Measurements from ENCODE around the gene RFK.
A peak's percentile ranks its signal among the peaks of the same experiment; 100 is the strongest.
"Not testable (repeated sequence)": the region's sequence is repeated elsewhere in the genome, so short reads cannot be mapped to it uniquely, and the experiment has no call there.

Gene RFK

DNA sequence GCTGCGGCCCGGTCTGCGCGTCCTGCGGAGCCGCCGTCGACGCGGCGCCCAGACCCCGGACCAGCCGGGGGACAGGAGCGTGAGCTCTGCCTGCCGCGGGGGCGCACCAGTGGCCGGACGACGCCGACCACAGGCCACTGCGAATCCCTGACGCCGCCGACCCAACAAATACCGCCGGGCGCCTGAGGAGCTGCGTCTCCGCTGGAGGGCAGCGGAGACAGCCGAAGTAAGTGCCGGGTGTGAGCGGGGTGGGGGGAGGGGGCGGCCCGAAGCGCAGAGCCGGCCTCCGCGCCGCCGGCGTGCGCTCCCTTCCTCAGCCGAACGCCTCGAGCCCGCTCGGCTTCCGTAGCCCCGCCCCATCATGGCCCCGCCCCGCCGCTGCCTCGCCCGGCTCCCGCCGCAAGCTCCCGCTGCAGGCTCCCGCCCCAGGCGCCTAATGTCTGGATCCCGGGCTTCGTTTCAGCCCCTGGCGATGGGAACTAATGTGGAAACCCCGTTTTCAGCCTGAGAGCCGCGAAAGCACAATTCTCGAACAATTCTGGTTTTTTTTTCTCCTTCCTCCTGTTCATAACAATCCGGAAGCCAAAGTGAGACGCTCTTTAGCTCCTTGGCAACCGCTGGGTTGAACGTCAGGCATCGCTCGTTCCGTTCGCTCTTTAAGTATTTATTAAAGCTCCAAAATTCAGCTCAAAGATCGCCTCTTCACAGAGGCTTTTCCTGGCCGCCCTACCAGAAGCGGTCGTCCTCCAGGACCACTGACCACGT lies at the start of gene RFK:
Gene RFK (minus strand): TSS at position 232 of the 765 bp plus-strand sequence. CDS start 255 bp downstream, outside the sequence.
- DNase-seq: peak; percentile 80

DNA sequence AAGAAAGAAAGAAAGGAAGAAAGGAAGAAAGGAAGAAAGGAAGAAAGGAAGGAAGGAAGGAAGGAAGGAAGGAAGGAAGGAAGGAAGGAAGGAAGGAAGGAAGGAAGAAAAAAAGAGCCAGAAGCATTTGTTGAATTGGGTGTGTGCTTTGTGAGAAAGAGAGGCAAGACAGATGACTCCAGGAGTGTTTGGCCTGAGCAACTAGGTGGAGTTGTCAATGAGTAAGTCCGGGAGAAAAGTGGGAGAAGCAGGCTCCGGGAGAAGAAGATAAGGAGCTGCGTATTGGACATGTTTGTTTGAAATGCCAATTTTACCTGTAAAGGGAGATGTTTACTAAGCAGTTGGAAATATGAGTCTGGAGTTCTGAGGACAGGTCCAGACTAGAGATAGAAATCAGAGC lies 49.7 kb upstream of the RFK start:
- no peak for DNase-seq

DNA sequence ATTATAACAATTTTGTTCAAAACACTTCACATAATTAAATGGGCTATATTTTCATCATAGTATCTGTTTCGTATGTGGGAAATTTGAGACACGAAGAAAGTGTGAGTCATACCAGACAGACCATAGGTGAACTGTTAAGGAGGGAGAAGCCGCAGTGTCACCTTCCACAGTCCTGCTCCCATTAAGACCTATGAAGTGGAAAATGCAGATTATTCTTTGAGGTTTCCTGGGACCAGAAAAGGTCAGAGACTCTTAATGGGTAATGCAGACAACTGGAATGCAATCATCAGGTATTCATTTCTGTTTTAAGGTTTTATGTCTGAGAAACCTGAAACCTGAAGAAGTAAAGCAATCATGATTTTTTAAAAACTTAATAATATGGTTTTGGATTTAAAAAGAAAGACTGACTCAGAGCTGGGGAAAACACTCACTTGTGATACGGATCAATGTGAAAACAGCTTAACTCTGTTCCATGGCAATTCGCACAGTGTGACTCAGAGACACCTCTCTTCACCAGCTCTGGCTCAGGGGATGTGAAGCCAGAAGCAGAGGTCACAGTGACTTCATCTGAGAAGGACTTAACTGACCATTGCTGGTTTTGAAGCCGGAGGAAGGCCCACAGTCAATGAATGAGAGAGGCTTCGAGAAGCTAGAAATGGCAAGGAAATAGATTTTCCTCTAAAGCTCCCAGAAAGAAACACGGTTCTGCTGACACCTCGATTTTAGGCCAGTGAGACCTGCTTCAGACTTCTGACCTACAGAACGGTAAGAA lies 47.5 kb upstream of the RFK start:
- DNase-seq: peak; percentile 24

DNA sequence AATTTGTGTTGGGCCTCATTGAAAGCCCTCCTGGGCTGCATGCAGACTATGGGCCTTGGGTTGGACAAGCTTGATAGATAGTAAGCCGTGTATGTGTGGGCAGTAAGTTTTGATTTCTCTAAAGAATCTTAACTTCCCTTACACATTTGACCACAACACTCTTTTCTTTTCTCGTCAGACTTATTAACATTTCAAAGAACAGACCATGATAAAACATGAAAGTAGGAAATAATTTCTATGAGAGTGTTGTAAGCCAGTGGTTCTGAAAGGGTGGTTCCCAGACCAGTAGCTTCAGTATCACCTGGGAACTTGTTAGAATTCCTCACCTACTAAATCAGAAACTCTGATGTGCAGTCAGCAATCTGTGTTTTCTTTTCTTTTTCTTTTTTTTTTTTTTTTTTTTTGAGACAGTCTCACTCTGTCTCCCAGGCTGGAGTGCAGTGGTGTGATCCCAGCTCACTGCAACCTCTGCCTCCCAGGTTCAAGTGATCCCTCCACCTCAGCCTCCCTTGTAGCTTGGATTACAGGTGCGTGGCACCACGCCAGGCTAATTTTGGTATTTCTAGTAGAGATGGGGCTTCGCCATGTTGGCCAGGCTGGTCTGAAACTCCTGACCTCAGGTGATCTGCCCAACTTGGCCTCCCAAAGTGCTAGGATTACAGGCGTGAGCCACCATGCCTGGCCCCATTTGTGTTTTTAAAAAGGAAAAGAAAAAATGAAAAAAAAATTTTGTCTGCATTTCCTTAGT lies 44.8 kb upstream of the RFK start:
- DNase-seq: no peak

DNA sequence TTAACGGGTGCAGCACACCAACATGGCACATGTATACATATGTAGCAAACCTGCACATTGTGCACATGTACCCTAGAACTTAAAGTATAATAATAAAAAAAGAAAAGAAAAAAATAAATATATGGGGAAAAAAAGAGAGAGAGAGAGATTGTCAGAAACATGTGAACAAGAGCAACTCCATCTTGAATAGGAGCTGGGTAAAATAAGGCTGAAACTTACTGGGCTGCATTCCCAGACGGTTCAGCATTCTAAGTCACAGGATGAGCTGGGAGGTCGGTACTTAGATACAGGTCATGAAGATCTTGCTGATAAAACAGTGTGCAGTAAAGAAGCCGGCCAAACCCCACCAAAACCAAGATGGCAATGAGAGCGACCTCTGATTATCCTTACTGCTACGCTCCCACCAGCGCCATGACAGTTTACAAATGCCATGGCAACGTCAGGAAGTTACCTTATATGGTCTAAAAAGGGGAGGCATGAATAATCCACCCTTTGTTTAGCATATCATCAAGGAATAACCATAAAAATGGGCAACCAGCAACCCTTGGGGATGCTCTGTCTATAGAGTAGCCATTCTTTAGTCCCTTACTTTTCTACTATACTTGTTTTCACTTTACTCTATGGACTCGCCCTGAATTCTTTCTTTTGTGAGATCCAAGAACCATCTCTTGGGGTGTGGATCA lies 42.9 kb upstream of the RFK start:
- not testable (repeated sequence) for DNase-seq

DNA sequence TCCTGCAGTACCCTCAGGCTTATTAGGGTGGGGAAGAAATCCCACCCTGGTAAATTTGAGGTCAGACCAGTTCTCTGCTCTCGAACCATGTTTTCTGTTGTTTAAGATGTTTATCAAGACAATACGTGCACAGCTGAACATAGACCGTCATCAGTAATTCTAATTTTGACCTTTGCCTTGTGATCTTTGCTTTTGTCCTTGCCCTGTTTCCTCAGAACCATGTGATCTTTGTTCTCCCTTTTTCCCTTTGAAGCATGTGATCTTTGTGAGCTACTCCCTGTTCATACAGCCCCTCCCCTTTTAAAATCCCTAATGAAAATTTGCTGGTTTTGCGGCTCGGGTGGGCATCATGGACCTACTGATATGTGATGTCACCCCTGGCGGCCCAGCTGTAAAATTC lies 40.7 kb upstream of the RFK start:
- DNase-seq: not testable (repeated sequence)

DNA sequence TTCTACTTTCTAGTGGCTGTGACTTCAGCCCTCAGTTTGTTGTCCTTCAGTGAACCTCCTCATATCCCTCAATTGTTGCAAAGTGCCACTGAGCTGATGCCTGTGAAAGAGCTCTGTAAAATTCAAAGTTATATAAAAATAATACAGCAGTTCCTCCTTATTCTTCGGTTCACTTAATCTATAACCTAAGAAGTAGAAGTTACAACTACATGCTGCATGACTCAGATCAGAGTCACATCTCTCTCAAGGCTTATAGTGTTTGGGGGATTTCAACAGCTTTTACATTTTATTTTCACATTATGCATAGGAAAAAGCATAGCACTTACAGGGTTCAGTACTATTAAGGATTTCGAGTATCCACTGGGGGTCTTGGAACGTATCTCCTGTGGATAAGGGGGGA lies 39.6 kb upstream of the RFK start:
- no peak for DNase-seq

DNA sequence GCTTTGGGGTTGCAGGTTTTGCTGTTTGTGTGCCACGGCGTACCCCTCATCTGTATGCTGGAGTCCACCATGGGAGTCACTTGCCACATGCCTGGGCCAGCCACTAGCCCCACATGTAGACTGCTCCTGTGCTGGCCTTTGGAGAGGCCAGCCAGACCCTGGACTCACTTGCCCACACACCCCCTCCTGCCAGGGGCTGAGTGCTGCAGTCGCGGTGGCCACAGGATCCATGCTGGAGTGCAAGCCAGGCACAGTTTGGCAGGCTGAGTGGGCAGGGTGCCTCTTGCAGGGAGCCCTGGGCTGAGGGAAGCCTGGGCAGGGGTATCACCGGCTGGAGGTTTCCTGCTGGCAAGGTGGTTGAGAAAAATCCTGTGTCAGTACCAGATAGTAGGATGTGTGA lies 39.2 kb upstream of the RFK start:
- DNase-seq: no peak

DNA sequence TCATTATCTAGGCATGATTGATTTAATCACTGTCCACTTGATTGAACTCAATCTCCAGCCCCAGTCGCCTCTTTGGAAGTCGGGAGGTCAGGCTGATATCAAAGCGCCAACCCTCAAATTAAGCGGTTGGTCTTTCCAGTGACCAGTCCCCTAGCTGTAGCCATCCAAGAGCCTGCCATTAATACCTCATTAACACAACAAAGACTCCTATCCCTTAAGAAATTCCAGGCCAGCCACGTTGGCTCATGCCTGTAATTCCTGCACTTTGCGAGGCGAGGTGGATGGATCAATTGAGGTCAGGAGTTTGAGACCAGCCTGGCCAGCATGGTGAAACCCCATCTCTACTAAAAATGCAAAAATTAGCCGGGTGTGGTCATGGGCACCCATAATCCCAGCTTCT lies 37.4 kb upstream of the RFK start:
- DNase-seq: no peak

DNA sequence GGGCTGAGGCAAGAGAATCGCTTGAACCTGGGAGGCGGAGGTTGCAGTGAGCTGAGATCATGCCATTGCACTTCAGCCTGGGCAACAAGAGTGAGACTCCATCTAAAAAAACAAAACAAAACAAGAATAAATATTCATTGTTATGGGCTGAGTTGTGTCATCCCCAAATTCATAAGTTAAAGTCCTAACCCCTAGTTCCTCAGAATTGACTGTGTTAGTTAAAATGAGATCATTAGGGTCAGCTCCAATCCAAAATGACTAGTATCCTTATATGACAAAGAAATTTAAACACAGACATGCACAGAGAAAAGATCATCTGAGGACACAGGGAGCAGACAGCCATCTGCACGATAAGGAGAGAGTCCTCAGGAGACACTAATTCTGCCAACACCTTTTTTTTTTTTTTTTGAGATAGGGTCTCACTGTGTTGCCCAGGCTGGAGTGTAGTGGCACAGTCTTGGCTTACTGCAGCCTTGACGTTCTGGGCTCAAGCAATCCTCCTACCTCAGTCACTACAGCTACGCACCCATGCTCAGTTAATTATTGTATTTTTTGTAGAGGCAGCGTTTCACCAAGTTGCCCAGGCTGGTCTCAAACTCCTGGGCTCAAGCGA lies 32.7 kb upstream of the RFK start:
- DNase-seq: no peak

DNA sequence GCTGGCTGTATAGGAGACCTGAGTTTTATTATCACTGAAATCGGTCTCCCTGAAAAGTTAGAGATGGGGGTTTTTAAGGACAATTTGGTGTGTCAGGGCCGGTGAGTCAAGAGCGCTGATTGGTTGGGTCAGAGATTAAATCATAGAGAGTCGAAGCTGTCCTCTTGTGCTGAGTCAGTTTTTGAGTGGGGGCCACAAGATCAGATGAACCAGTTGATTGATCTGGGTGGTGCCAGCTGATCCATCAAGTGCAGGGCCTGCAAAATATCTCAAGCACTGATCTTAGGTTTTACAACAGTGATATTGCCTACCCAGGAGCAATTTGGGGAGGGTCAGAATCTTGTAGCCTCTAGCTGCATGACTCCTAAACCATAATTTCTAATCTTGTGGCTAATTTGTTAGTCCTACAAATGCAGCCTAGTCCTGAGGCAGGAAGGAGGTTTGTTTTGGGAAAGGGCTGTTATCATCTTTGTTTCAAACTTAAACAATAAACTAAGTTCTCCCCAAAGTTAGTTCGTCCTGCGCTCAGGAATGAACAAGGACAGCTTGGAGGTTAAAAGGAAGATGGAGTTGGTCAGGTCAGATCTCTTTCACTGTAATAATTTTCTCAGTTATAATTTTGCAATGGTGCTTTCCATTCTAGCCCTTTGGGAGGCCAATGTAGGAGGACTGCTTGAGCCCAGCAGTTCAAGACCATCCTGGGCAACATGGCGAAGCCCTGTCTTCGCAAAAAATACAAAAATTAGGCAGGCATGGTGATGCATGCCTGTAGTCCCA lies 31.6 kb upstream of the RFK start:
- DNase-seq: no peak

DNA sequence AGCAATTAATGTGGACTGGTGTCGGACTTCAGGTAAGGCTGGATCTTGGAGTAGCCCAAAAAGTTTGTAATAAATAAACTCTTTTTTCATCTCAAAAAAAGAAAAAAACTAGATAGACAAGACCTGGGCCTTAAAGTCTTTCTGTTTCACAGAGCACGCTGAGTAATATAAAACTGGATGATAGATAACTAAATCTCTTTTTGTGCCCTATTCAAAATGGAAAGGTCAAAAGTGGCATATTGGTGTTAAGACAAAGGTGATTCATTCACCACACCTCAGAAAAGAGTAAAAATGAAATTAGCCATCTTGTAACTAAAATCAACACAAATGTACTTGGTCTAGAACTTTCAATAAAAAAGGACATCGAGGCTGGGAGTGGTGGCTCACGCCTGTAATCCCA lies 30.3 kb upstream of the RFK start:
- no peak for DNase-seq

DNA sequence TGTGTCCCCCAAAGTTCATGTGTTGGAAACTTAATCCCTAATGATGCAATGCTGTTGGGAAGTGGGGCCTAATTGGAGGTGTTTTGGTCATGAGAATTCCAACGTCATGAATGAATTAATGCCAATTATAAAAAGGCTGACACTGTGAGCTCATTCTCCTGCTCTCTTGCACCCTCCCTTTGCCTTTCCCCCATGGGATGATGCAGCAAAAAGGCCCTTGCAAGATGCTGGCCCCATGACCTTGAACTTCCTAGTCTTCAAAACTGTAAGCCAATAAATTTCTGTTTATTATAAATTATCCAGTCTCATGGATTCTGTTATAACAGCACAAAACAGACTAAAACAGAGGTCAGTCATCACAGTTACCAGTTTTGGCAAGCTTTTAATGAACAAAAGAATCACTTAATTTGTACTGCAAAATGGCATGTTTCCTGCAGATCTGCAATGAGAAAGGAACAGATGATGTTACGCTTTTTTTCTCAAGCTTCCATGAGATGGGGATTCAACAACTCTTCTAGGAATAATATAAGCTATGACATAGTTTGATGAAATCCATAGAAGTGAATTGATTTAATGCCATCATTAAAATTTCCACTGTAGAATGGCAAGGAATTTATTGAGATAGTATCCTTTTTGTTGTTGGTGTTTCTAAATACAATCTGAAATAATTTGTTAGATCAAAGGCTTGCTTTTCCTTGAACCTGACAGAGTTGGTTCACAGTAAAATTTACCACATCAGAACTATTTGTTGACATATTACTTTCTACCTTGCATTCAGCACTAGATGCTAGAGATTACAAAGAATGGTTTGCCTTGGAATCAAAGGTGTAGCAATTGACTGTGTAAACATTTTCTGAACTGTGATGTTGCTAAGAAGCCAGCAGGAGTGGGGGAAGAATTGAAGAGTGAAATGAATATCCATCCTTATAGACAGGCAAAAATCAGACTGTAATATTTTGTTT lies 29.3 kb upstream of the RFK start:
- DNase-seq: no peak

DNA sequence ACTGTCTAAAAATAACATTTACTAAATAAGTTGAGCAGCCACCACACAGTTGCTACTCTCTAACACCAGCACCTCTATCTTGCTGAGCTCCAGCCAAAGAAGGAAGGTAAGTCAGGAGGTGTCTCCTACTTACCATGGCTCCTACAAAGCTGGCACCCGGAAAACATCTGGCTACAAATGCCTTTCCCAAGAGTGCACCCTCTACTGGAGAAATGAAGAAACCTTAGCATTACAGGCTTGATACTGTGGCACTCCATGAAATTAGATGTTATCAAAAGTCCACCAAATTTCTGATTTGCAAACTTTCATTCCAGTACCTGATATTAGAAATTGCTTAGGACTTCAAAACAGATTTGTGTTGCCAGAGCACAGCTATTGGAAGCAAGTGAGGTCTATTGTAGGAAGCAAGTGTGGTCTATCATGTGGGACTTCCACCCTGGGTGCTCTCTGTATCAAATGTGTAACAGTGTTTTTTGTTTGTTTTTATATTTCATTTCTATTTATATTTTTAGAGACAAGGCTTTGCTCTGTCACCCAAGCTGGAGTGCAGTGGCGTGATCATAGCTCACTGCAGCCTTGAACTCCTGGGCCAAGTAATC lies 25.7 kb upstream of the RFK start:
- no peak for DNase-seq

DNA sequence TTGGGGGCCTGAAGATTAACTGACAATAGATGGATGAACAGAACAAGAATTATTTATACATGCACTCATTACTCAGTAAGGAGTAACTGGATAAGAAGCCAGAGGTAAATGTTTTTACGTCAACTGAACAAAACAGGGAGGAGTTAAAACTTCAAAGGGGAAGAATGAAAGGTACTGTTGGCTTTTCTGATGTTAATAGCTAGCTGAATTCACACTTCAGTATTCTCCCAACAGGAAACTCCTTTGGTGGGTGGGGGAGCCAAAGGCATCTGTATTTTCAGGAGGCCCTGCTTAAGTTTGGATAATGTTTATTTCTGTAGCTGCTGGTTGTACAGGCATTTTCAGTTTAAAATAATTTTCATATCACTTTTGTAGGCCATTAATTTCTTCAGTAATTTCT lies 23.2 kb upstream of the RFK start:
- no peak for DNase-seq

DNA sequence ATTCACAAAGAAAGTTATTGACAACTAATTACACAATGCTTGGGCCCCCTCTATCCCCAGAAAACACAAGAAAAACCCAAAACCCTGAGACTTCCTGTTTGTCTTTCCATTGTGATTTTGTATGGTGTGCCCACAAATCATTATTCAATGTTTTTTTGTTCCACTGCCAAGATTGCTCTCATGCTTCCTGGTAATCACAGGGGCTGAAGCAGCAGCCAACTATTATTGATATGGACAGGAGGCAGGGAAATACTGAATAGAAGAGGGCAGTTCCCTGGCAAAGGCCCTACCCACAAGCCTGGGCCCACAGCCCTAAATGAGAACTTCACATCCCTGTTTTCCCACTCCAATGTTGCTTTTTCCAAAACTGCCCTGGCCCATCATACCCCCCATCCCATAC lies 21.5 kb upstream of the RFK start:
- no peak for DNase-seq

DNA sequence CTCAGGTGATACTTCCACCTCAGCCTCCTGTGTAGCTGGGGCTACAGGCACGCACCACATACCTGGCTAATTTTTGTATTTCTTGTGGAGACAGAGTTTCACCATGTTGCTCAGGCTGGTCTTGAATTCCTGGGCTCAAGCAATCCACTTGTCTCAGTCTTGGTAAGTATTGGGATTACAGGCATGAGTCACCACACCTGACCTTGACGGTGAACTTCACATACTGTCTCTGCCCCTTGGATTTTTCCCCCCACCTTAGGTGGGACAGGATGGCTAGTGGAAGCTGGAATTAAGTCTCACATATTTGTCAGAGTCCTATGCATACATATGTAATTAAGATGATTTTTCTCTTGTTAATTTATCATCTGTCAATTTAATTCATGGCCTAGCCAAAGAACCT lies 20.9 kb upstream of the RFK start:
- DNase-seq: no peak

DNA sequence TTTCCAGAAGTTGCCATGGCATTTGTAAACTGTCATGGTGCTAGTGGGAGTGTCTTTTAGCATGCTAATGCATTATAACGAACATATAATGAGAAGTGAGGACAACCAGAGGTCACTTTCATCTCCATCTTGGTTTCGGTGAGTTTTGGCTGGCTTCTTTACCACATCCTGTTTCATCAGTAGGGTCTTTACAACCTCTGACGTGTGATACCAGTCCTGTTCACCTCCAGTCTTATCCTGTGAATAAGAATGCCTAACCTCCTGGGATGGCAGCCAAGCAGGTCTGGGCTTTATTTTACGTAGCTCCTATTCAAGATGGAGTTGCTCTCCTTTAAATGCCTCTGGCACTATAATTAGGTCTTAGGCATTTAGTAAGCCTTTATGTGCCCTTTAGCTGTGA lies 20.4 kb upstream of the RFK start:
- no peak for DNase-seq

DNA sequence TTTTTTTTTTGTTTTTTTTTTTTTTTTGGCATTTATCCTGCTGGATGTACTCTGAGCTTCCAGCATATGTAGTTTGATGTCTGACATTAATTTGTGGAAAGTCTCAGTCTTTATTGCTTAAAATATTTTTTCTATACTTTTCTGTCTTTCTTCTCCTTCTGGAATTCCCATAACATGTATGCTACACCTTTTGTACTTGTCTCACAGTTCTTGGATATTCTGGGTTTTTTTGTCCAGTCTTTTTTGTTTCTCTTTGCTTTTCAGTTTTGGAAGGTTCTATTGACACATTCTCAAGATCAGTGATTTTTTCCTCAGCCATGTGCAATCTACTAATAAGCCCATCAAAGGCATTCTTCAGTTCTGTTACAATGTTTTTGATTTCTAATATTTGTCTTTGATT lies 19.4 kb upstream of the RFK start:
- no peak for DNase-seq

DNA sequence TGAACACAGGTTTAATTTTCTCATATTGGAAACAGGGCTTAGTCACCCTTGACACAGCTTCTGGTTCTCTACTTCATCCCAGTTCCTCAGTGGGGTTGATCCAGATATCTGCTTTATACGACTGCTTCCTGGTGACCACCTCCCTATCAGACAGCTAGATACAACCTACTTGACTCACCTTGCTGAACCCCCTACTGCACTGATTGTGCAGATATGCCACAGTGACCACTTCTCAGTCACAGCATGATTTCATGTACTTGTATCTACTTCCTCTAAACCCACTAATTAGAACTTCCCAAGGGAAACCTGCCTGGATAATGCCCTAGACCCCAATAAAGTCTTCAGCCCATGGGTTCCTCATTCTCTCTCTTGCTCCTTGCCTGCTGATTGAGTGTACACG lies 18.4 kb upstream of the RFK start:
- DNase-seq: no peak
